ENCODE measurements around the gene PTPRD. TPM values are rescaled to one million over a fixed set of nuclear protein-coding genes. Genes with fewer than 3 reads are reported as not detected.

PTPRD gene
- total and polyA plus RNA-seq, 2 experiments from 2014 or later = 11.5 to 58.0 TPM

GRCh38 chr9:8817335-8817734, 1795.5 kb downstream of the PTPRD start:
- Histone ChIP-seq H3K79me2 (replicated peaks; ENCODE audit: insufficient read depth) (peaks cover 7% of the 10 kb centered on the region; the same call in 1 of the 2 replicates), H3K4me1 (ENCODE audit: insufficient read depth) (peaks cover 24% of the 10 kb centered on the region), H3F3A (replicated peaks; ENCODE audit: low read depth) (no peaks in the 10 kb centered on the region), H3K27me3 (ENCODE audit: insufficient read depth) (no peaks in the 10 kb centered on the region), H3K27ac (ENCODE audit: low read depth) (no peak overlapping the region), H4K20me1 (replicated peaks; ENCODE audit: insufficient read depth) (no peaks in the 10 kb centered on the region), H2AFZ (no peak overlapping the region), H3K4me2 (no peak overlapping the region), H3K9me2 (ENCODE audit: insufficient read depth) (no peaks in the 10 kb centered on the region), H3K36me3 (ENCODE audit: insufficient read depth) (no peaks in the 10 kb centered on the region), H3K4me3 (no peak overlapping the region)
- no peak overlapping the region for H3K27ac Mint-ChIP-seq
- H3K4me3 Mint-ChIP-seq = no peak overlapping the region
- no peak for ATAC-seq
- DNase-seq (ENCODE audit: low spot score) = no peak
- TF ChIP-seq ZNF331 (CRISPR knock-in tag; IDR thresholded peaks at IDR 0.05; ENCODE audit: low read depth) (no peak), ETS1 (IDR thresholded peaks at IDR 0.05) (no peak), ZNF462 (CRISPR knock-in tag; IDR thresholded peaks at IDR 0.05) (no peak), CREB1 (CRISPR knock-in tag; IDR thresholded peaks at IDR 0.05; ENCODE audit: low read depth) (no peak), STAT1 (IDR thresholded peaks at IDR 0.05; ENCODE audit: unreplicated experiment) (no peak)
- H3K4me1 Mint-ChIP-seq = peaks cover 30% of the 10 kb centered on the region; the same call in 2 of the 3 replicates
- H3K27me3 Mint-ChIP-seq (ENCODE audit: insufficient read depth, low read depth, poor library complexity) = no peaks in the 10 kb centered on the region
- no peaks in the 10 kb centered on the region for H3K36me3 Mint-ChIP-seq (ENCODE audit: low read depth)
- H3K9me3 Mint-ChIP-seq = no peaks in the 10 kb centered on the region
